Colonic mucosa (tissue), 4 donors: ENCODE data around the gene NTF3. TPM values are rescaled to one million over a fixed set of nuclear protein-coding genes. Genes with fewer than 3 reads are reported as not detected.

Source experiments
- DNase-seq: peaks from one replicate; pipeline ENCODE4 v3.0.0-alpha.2; 2020
- H3K27ac ChIP-seq: fragments of 200-600 bp; one replicate; pipeline ENCODE4 v1.8.0; 2021
- H3K27me3 ChIP-seq: fragments of 200-600 bp; one replicate; pipeline ENCODE4 v1.8.0; 2021
- H3K36me3 ChIP-seq: fragments of 200-600 bp; one replicate; pipeline ENCODE4 v1.8.0; 2021
- H3K4me1 ChIP-seq: fragments of 200-600 bp; one replicate; pipeline ENCODE4 v1.8.0; 2021; ENCODE audit warnings: mild to moderate bottlenecking
- H3K4me3 ChIP-seq: fragments of 200-600 bp; one replicate; pipeline ENCODE4 v1.8.0; 2021
- H3K9ac ChIP-seq, 2 donors: one replicate each; pipeline ENCODE4 v1.7.0; 2013; ENCODE audit warnings: control low read depth in 2 of 2, low read depth in 2 of 2, low read length in 2 of 2
- H3K9me3 ChIP-seq: fragments of 200-600 bp; one replicate; pipeline ENCODE4 v1.8.0; 2021
- CTCF ChIP-seq: fragments of 200-600 bp; IDR thresholded peaks from one replicate; pipeline ENCODE4 v1.8.0; 2022; ENCODE audit warnings: antibody characterized with exemption, mild to moderate bottlenecking
- intact Hi-C: fragments of 100-400 bp; cut with DNase I; formaldehyde crosslinking; loops from one replicate; pipeline ENCODE4 v1.14.1; 2022
- total RNA-seq, 2 donors: library from RNA; stranded (reverse); fragmentation: NEBNext Ultra II Directional in 1 of 2; extraction: Animal tissue kit (Norgen Biotek cat#: 25700) in 1 of 2; gene quantifications; one replicate each; pipeline ENCODE4 v1.2.1, GENCODE V29; 2021
- donor health status: healthy.
- donor health status: DM: no; HTN: no; CAD: no.
- donor health status: DM: no; HTN: no; CAD: no.

NTF3 gene
- total RNA-seq, result under 1 TPM; 0.37 to 0.49 TPM

- Histone ChIP-seq H3K9ac (peak within 1 kb of the TSS; percentile 32 to 47), H3K9me3 (no peaks in the 10 kb centered on the region), H3K27me3 (peaks cover 48% of the 10 kb centered on the region), H3K36me3 (no peaks in the 10 kb centered on the region), H3K4me1 (no peaks in the 10 kb centered on the region), H3K4me3 (peak within 1 kb of the TSS; percentile 30), H3K27ac (no peak within 1 kb of the TSS)
- intact Hi-C loops, result no loop called here
- no peak for TF ChIP-seq CTCF
- DNase-seq, result no peak
These were observed at the start of gene NTF3 for GRCh38 chr12:5432011-5432400. Gene NTF3, plus strand, starts transcription at chr12:5432108. Its CDS starts 217 bp downstream, at chr12:5432325.

GRCh38 chr12:5384015-5384414 lies 47.9 kb upstream of the NTF3 start:
- no peaks in the 10 kb centered on the region for H3K36me3 ChIP-seq
- no peak for DNase-seq
- TF ChIP-seq CTCF, result no peak
- H3K9ac ChIP-seq, result no peak overlapping the region
- intact Hi-C loops, result no loop called here
- no peak overlapping the region for H3K27ac ChIP-seq
- no peaks in the 10 kb centered on the region for H3K9me3 ChIP-seq
- H3K4me1 ChIP-seq, result no peaks in the 10 kb centered on the region
- H3K4me3 ChIP-seq, result no peak overlapping the region
- no peaks in the 10 kb centered on the region for H3K27me3 ChIP-seq

- TF ChIP-seq CTCF, result no peak
- no peaks in the 10 kb centered on the region for H3K4me1 ChIP-seq
- H3K27me3 ChIP-seq, result no peaks in the 10 kb centered on the region
- intact Hi-C loops, result no loop called here
- no peak overlapping the region for H3K27ac ChIP-seq
- H3K36me3 ChIP-seq, result no peaks in the 10 kb centered on the region
- no peaks in the 10 kb centered on the region for H3K9me3 ChIP-seq
- DNase-seq, result no peak
- no peak overlapping the region for H3K4me3 ChIP-seq
- no peak overlapping the region for H3K9ac ChIP-seq
These were observed 43.0 kb upstream of the NTF3 start for GRCh38 chr12:5388581-5389535.

- Histone ChIP-seq H3K27ac (no peak overlapping the region), H3K9ac (no peak overlapping the region), H3K36me3 (no peaks in the 10 kb centered on the region), H3K27me3 (no peaks in the 10 kb centered on the region), H3K4me1 (no peaks in the 10 kb centered on the region), H3K9me3 (no peaks in the 10 kb centered on the region), H3K4me3 (no peak overlapping the region)
- no peak for TF ChIP-seq CTCF
- intact Hi-C loops, result no loop called here
- DNase-seq, result peak; percentile 29
These were observed 41.6 kb upstream of the NTF3 start for GRCh38 chr12:5390174-5390799.

GRCh38 chr12:5391653-5392052 lies 40.3 kb upstream of the NTF3 start:
- DNase-seq, result no peak
- Histone ChIP-seq H3K36me3 (no peaks in the 10 kb centered on the region), H3K4me1 (peaks cover 3% of the 10 kb centered on the region), H3K4me3 (no peak overlapping the region), H3K9ac (no peak overlapping the region), H3K9me3 (no peaks in the 10 kb centered on the region), H3K27me3 (no peaks in the 10 kb centered on the region), H3K27ac (no peak overlapping the region)
- no peak for TF ChIP-seq CTCF
- intact Hi-C loops, result no loop called here
